ENCODE data around the gene RBBP4.
"Not testable (repeated sequence)": the region's sequence is repeated elsewhere in the genome, so short reads cannot be mapped to it uniquely, and the experiment has no call there.

DNA sequence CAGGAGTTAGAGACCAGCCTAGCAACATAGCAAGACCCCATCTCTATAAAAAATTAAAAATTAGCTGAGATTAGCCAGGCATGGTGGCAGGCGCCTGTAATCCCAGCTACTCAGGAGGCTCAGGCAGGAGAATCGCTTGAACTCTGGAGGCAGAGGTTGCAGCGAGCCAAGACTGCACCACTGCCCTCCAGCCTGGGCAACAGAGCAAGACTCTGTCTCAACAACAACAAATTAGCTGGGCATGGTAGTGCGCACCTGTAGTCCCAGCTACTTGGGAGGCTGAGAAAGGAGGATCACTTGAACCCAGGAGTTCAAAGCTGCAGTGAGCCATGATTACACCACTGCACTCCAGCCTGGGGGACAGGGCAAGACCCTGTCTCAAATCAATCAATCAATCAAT is 20.8 kb upstream of the RBBP4 start:
- TF ChIP-seq CTCF (conservative IDR thresholded peaks at IDR 0.05; ENCODE audit: low read depth, low read length); EZH2 (IDR thresholded peaks at IDR 0.05; ENCODE audit: borderline replicate concordance, low read depth, low read length, poor library complexity, severe bottlenecking): not testable (repeated sequence)
